Osteocyte (in vitro differentiated cells): ENCODE data around the gene CNTNAP1. TPM values are rescaled to one million over a fixed set of nuclear protein-coding genes. Genes with fewer than 3 reads are reported as not detected.
A peak's percentile ranks its signal among the peaks of the same experiment; 100 is the strongest.

ENCODE experiments used
- DNase-seq: peaks from one replicate; pipeline ENCODE4 v3.0.0; 2021; ENCODE audit warnings: mixed read lengths; ENCODE audit not compliant: unreplicated experiment; ENCODE audit errors: extremely low spot score
- H3K27ac Mint-ChIP-seq: one replicate; pipeline ENCODE4 v1.8.0; 2021; ENCODE audit warnings: mild to moderate bottlenecking, mixed read lengths; ENCODE audit not compliant: unreplicated experiment
- H3K27me3 Mint-ChIP-seq: one replicate; pipeline ENCODE4 v1.8.0; 2021; ENCODE audit warnings: mixed read lengths; ENCODE audit not compliant: unreplicated experiment
- H3K36me3 Mint-ChIP-seq: one replicate; pipeline ENCODE4 v1.8.0; 2021; ENCODE audit warnings: mixed read lengths; ENCODE audit not compliant: unreplicated experiment
- H3K4me1 Mint-ChIP-seq: one replicate; pipeline ENCODE4 v1.8.0; 2021; ENCODE audit warnings: mixed read lengths; ENCODE audit not compliant: unreplicated experiment
- H3K4me3 Mint-ChIP-seq: one replicate; pipeline ENCODE4 v1.8.0; 2021; ENCODE audit warnings: mild to moderate bottlenecking, moderate library complexity, mixed read lengths; ENCODE audit not compliant: unreplicated experiment
- H3K9me3 Mint-ChIP-seq: one replicate; pipeline ENCODE4 v1.8.0; 2021; ENCODE audit warnings: mixed read lengths; ENCODE audit not compliant: unreplicated experiment
- CTCF ChIP-seq: fragments of 200-600 bp; sonication (generic); IDR thresholded peaks from 2 replicates; pipeline ENCODE4 v1.5.0; 2021; ENCODE audit warnings: antibody characterized with exemption, mild to moderate bottlenecking, moderate library complexity
- total RNA-seq: library from RNA; stranded (reverse); gene quantifications from 2 replicates; pipeline ENCODE4 v1.2.1, GENCODE V29; 2021

Gene CNTNAP1
- total RNA-seq, 1 donor from 2014 or later = 35.8 TPM

- peak overlapping the region; percentile 95 for H3K27ac Mint-ChIP-seq
- peak overlapping the region; percentile 86 for H3K4me3 Mint-ChIP-seq
- no peaks in the 10 kb centered on the region for H3K9me3 Mint-ChIP-seq
- no peak for TF ChIP-seq CTCF
- no peaks in the 10 kb centered on the region for H3K36me3 Mint-ChIP-seq
- peak; percentile 92 for DNase-seq
- H3K4me1 Mint-ChIP-seq = peaks cover 51% of the 10 kb centered on the region
- H3K27me3 Mint-ChIP-seq = no peaks in the 10 kb centered on the region
These were observed 4.2 kb upstream of the CNTNAP1 start for GRCh38 chr17:42677921-42678781.

GRCh38 chr17:42678951-42679491, 3.3 kb upstream of the CNTNAP1 start:
- Mint-ChIP-seq H3K4me1 (peaks cover 56% of the 10 kb centered on the region), H3K27me3 (no peaks in the 10 kb centered on the region), H3K9me3 (no peaks in the 10 kb centered on the region), H3K36me3 (no peaks in the 10 kb centered on the region), H3K4me3 (peak overlapping the region; percentile 86), H3K27ac (peak overlapping the region; percentile 95)
- TF ChIP-seq CTCF = no peak
- DNase-seq = no peak

DNA sequence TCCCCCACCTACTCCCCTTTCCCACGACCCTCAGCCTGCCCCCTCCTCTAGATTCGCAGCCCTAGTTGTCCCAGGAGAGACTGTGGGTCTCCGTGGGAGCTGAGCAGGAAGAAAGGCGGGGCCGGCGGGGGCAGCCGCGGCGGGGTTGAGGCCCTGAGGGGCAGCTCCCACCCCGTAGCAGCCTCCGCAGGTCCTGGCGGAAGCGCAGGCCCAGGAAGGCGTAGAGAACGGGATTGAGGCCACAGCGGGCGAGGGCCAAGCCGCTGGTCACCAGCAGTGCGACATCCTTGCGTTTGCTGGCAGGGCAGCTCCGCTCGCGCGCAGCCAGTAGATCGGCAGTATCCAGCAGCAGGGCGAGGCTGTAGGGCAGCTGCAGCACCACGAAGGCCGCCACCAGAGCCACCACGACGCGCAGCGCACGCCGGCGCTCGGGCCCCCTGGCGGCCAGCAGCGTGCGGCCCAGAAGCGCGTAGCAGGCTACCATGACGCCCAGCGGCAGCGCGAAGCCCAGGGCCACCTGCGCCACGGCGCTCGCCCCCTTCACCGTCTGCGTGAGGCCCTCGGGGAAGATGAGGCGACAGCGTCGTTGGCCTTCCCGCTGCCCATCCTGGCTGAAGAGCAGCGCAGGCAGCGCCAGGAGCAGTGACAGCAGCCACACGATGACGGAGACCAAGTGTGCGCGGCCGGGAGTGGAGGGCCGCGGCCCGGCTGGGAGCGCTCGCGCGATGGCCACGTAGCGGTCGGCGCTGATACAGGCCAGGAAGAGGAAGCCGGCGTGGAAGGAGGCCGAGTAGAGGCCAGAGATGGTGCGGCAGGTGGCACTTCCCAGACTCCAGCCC, 2.6 kb upstream of the CNTNAP1 start:
- Mint-ChIP-seq H3K27ac (peak overlapping the region; percentile 95), H3K4me1 (peaks cover 52% of the 10 kb centered on the region), H3K36me3 (no peaks in the 10 kb centered on the region), H3K4me3 (peak overlapping the region; percentile 57), H3K27me3 (no peaks in the 10 kb centered on the region), H3K9me3 (no peaks in the 10 kb centered on the region)
- TF ChIP-seq CTCF = peak; percentile 91
- DNase-seq = peak; percentile 92

DNA sequence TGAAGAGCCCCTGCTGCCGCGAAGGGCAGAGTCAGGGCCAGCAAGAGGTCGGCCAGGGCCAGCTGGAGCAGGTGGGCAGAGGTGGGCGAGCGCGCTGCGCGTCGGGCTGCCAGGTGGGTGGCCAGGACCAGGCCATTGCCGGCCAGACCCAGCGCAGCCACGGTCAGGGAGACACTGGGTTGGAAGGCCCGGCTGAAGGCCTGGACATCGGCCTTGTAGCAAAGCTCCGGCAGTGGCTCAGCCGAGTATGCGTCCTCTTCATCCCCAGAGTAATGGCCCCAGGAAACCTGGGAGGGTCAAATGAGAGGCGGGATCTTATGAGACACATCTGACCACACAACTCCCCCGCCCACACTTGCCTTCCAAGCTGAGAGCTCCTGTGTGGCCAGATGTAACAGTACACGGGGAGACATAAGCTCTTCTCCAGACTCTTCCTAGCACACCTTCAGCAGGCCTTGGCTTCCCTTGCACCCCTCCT, 2.0 kb upstream of the CNTNAP1 start:
- DNase-seq = no peak
- peak overlapping the region; percentile 74 for H3K27ac Mint-ChIP-seq
- peaks cover 46% of the 10 kb centered on the region for H3K4me1 Mint-ChIP-seq
- no peaks in the 10 kb centered on the region for H3K27me3 Mint-ChIP-seq
- H3K36me3 Mint-ChIP-seq = peaks cover 3% of the 10 kb centered on the region
- no peaks in the 10 kb centered on the region for H3K9me3 Mint-ChIP-seq
- H3K4me3 Mint-ChIP-seq = no peak overlapping the region
- TF ChIP-seq CTCF = no peak
